Esophagus squamous epithelium (tissue), 5 donors: Measurements from ENCODE around the gene MAN2B1. TPM values are rescaled to one million over a fixed set of nuclear protein-coding genes. Genes with fewer than 3 reads are reported as not detected.

Experiments
- DNase-seq: peaks from one replicate; lab custom pipeline; 2025; lab: John Stamatoyannopoulos, UW
- H3K27ac ChIP-seq, 4 donors: fragments of 200-600 bp; sonication (generic); one replicate each; pipeline ENCODE4 v1.5.1; 2016 to 2019; ENCODE audit warnings: mild to moderate bottlenecking in 1 of 4
- H3K27me3 ChIP-seq, 4 donors: fragments of 200-600 bp; sonication (generic); 1 replicate in 3 of 4; 2 replicates in 1 of 4; pipeline versions ENCODE4 v1.5.1 to v1.6.0; 2017 to 2021; ENCODE audit warnings: antibody characterized with exemption in 1 of 4
- H3K36me3 ChIP-seq, 3 donors: fragments of 200-600 bp; sonication (generic); one replicate each; pipeline ENCODE4 v1.5.1; 2016 to 2019
- H3K4me1 ChIP-seq, 3 donors: fragments of 200-600 bp; sonication (generic); one replicate each; pipeline ENCODE4 v1.5.1; 2017 to 2019
- H3K4me3 ChIP-seq, 4 donors: fragments of 200-600 bp; sonication (generic); 1 replicate in 3 of 4; 2 replicates in 1 of 4; pipeline ENCODE4 v1.5.1; 2016 to 2019; ENCODE audit warnings: mild to moderate bottlenecking in 2 of 4, moderate library complexity in 1 of 4
- H3K9me3 ChIP-seq, 3 donors: fragments of 200-600 bp; sonication (generic); one replicate each; pipeline ENCODE4 v1.5.1; 2016 to 2019
- CTCF ChIP-seq, 6 experiments: fragments of 450-650 bp in 4 of 6; fragments of 200-600 bp in 2 of 6; sonication (generic) in 2 of 6; IDR thresholded peaks; one replicate each; pipeline ENCODE4 v1.5.1; 2016 to 2019; ENCODE audit warnings: antibody characterized with exemption in 6 of 6, mild to moderate bottlenecking in 4 of 6, moderate library complexity in 4 of 6
- POLR2A ChIP-seq, 4 donors: fragments of 450-650 bp; IDR thresholded peaks; one replicate each; pipeline ENCODE4 v1.6.1; 2017; ENCODE audit warnings: antibody characterized with exemption in 4 of 4, mild to moderate bottlenecking in 4 of 4, moderate library complexity in 3 of 4
- WGBS, 2 donors: methylation state at CpG; one replicate each; pipeline ENCODE4 v1.1.5; 2018; 5-methylcytosine and 5-hydroxymethylcytosine counted together
- intact Hi-C: fragments of 100-400 bp; cut with DNase I; formaldehyde crosslinking; loops from one replicate; pipeline ENCODE4 v1.15.0; 2022
- total RNA-seq, 4 donors: library from RNA; depleted of rRNA; stranded (reverse); fragments of >200 nt; gene quantifications; one replicate each; pipeline ENCODE4 v1.1.0, GENCODE V29; 2016
- donor health status: DM: yes; HTN: yes; CAD: no.

Gene MAN2B1
- total RNA-seq, 4 donors from 2014 or later = 25.5 to 55.5 (median 39.4) TPM

GRCh38 chr19:12689581-12690216 is 23.2 kb upstream of the MAN2B1 start:
- 76 to 83% methylated on average over 11 to 19 of the region's 26 CpGs for WGBS, 2 donors
- Histone ChIP-seq H3K27ac (no peak overlapping the region), H3K27me3 (no peaks in the 10 kb centered on the region), H3K4me1 (peaks cover 0 to under 1% (median 0%) of the 10 kb centered on the region in 3 donors), H3K36me3 (peaks cover 0 to 28% (median 0%) of the 10 kb centered on the region in 3 donors), H3K9me3 (no peaks in the 10 kb centered on the region), H3K4me3 (no peak overlapping the region)
- DNase-seq = no peak
- TF ChIP-seq POLR2A (IDR thresholded peaks at IDR 0.05) (no peak), CTCF (IDR thresholded peaks at IDR 0.05) (no peak)
- intact Hi-C loops = no loop called here

GRCh38 chr19:12689012-12689411 is 22.5 kb upstream of the MAN2B1 start:
- no peaks in the 10 kb centered on the region for H3K9me3 ChIP-seq
- H3K4me3 ChIP-seq = no peak overlapping the region
- H3K36me3 ChIP-seq = peaks cover 0 to 28% (median 0%) of the 10 kb centered on the region in 3 donors
- 100% methylated on average over 1 to 2 of the region's 12 CpGs for WGBS, 2 donors
- no peak for DNase-seq
- H3K27ac ChIP-seq = no peak overlapping the region
- no peaks in the 10 kb centered on the region for H3K4me1 ChIP-seq
- H3K27me3 ChIP-seq = no peaks in the 10 kb centered on the region
- intact Hi-C loops = no loop called here
- TF ChIP-seq CTCF (IDR thresholded peaks at IDR 0.05) (no peak), POLR2A (IDR thresholded peaks at IDR 0.05) (no peak)

GRCh38 chr19:12687496-12688196 is 21.1 kb upstream of the MAN2B1 start, which contains the start of gene GNG14:
Gene GNG14, plus strand, starts transcription at chr19:12687998. Its CDS starts 51 bp downstream, at chr19:12688049.
- no peak within 1 kb of the TSS for H3K27ac ChIP-seq
- intact Hi-C loops = no loop called here
- no peaks in the 10 kb centered on the region for H3K27me3 ChIP-seq
- no peaks in the 10 kb centered on the region for H3K4me1 ChIP-seq
- no peaks in the 10 kb centered on the region for H3K9me3 ChIP-seq
- no peak within 1 kb of the TSS for H3K4me3 ChIP-seq
- TF ChIP-seq POLR2A (IDR thresholded peaks at IDR 0.05) (no peak), CTCF (IDR thresholded peaks at IDR 0.05) (no peak)
- WGBS, 2 donors = 40 to 100% methylated on average over 1 to 3 of the region's 9 CpGs
- peaks cover 0 to 23% (median 0%) of the 10 kb centered on the region in 3 donors for H3K36me3 ChIP-seq
- no peak for DNase-seq

GRCh38 chr19:12685831-12686230 is 19.3 kb upstream of the MAN2B1 start:
- intact Hi-C loops = no loop called here
- 80 to 89% methylated on average over 3 of the region's 3 CpGs for WGBS, 2 donors
- Histone ChIP-seq H3K27me3 (no peaks in the 10 kb centered on the region), H3K27ac (no peak overlapping the region), H3K4me3 (no peak overlapping the region), H3K36me3 (peaks cover 0 to 19% (median 0%) of the 10 kb centered on the region in 3 donors), H3K4me1 (peaks cover 0 to 8% (median 6%) of the 10 kb centered on the region in 3 donors), H3K9me3 (no peaks in the 10 kb centered on the region)
- no peak for DNase-seq
- no peak for TF ChIP-seq POLR2A (IDR thresholded peaks at IDR 0.05)
- no peak for TF ChIP-seq CTCF (IDR thresholded peaks at IDR 0.05)
